ENCODE results near the gene ENKD1.

Gene ENKD1

GRCh38 chr16:67657017-67657608 is 9.4 kb downstream of the ENKD1 start:
- H3K36me3 ChIP-seq (ENCODE audit: insufficient read depth, low read length) = no peaks in the 10 kb centered on the region
- DNase-seq (ENCODE audit: low read depth, low spot score) = no peak
- no peak overlapping the region for H3K27ac ChIP-seq
- H3K9me3 ChIP-seq (ENCODE audit: low read depth, low read length) = no peaks in the 10 kb centered on the region
- TF ChIP-seq FOXP2 (optimal IDR thresholded peaks at IDR 0.05; ENCODE audit: control extremely low read depth, extremely low read length, insufficient read depth) (no peak), EZH2 (IDR thresholded peaks at IDR 0.05) (no peak), POLR2AphosphoS5 (IDR thresholded peaks at IDR 0.05; ENCODE audit: borderline replicate concordance, low read depth, low read length) (no peak)
- H3K9ac ChIP-seq (ENCODE audit: insufficient read length) = no peak overlapping the region
- no peak overlapping the region for H3K4me3 ChIP-seq

GRCh38 chr16:67656344-67657016 is 10.1 kb downstream of the ENKD1 start:
- no peak for DNase-seq (ENCODE audit: low read depth, low spot score)
- no peak overlapping the region for H3K9ac ChIP-seq (ENCODE audit: insufficient read length)
- H3K9me3 ChIP-seq (ENCODE audit: low read depth, low read length) = no peaks in the 10 kb centered on the region
- H3K4me3 ChIP-seq = no peak overlapping the region
- no peak overlapping the region for H3K27ac ChIP-seq
- TF ChIP-seq POLR2AphosphoS5 (IDR thresholded peaks at IDR 0.05; ENCODE audit: borderline replicate concordance, low read depth, low read length) = no peak
- no peak for TF ChIP-seq FOXP2 (optimal IDR thresholded peaks at IDR 0.05; ENCODE audit: control extremely low read depth, extremely low read length, insufficient read depth)
- no peak for TF ChIP-seq EZH2 (IDR thresholded peaks at IDR 0.05)
- H3K36me3 ChIP-seq (ENCODE audit: insufficient read depth, low read length) = no peaks in the 10 kb centered on the region

GRCh38 chr16:67655363-67655762 is 11.2 kb downstream of the ENKD1 start:
- DNase-seq (ENCODE audit: low read depth, low spot score) = no peak
- no peaks in the 10 kb centered on the region for H3K9me3 ChIP-seq (ENCODE audit: low read depth, low read length)
- H3K9ac ChIP-seq (ENCODE audit: insufficient read length) = no peak overlapping the region
- no peak overlapping the region for H3K4me3 ChIP-seq
- H3K36me3 ChIP-seq (ENCODE audit: insufficient read depth, low read length) = no peaks in the 10 kb centered on the region
- H3K27ac ChIP-seq = no peak overlapping the region
- no peak for TF ChIP-seq FOXP2 (optimal IDR thresholded peaks at IDR 0.05; ENCODE audit: control extremely low read depth, extremely low read length, insufficient read depth)
- no peak for TF ChIP-seq EZH2 (IDR thresholded peaks at IDR 0.05)
- TF ChIP-seq POLR2AphosphoS5 (IDR thresholded peaks at IDR 0.05; ENCODE audit: borderline replicate concordance, low read depth, low read length) = no peak

- no peak for DNase-seq (ENCODE audit: low read depth, low spot score)
- H3K9me3 ChIP-seq (ENCODE audit: low read depth, low read length) = no peaks in the 10 kb centered on the region
- TF ChIP-seq EZH2 (IDR thresholded peaks at IDR 0.05) (no peak), POLR2AphosphoS5 (IDR thresholded peaks at IDR 0.05; ENCODE audit: borderline replicate concordance, low read depth, low read length) (no peak), FOXP2 (optimal IDR thresholded peaks at IDR 0.05; ENCODE audit: control extremely low read depth, extremely low read length, insufficient read depth) (no peak)
- no peak overlapping the region for H3K27ac ChIP-seq
- no peak overlapping the region for H3K9ac ChIP-seq (ENCODE audit: insufficient read length)
- no peaks in the 10 kb centered on the region for H3K36me3 ChIP-seq (ENCODE audit: insufficient read depth, low read length)
- H3K4me3 ChIP-seq = no peak overlapping the region
Observed at GRCh38 chr16:67654403-67654911, 12.1 kb downstream of the ENKD1 start.

- DNase-seq (ENCODE audit: low read depth, low spot score) = no peak
- no peak overlapping the region for H3K27ac ChIP-seq
- no peak overlapping the region for H3K9ac ChIP-seq (ENCODE audit: insufficient read length)
- no peak overlapping the region for H3K4me3 ChIP-seq
- no peaks in the 10 kb centered on the region for H3K9me3 ChIP-seq (ENCODE audit: low read depth, low read length)
- H3K36me3 ChIP-seq (ENCODE audit: insufficient read depth, low read length) = no peaks in the 10 kb centered on the region
- TF ChIP-seq POLR2AphosphoS5 (IDR thresholded peaks at IDR 0.05; ENCODE audit: borderline replicate concordance, low read depth, low read length) (no peak), EZH2 (IDR thresholded peaks at IDR 0.05) (no peak), FOXP2 (optimal IDR thresholded peaks at IDR 0.05; ENCODE audit: control extremely low read depth, extremely low read length, insufficient read depth) (no peak)
Observed at GRCh38 chr16:67653789-67654402, 12.7 kb downstream of the ENKD1 start.

GRCh38 chr16:67653128-67653788 is 13.3 kb downstream of the ENKD1 start:
- Histone ChIP-seq H3K9ac (ENCODE audit: insufficient read length) (no peak overlapping the region), H3K36me3 (ENCODE audit: insufficient read depth, low read length) (no peaks in the 10 kb centered on the region), H3K9me3 (ENCODE audit: low read depth, low read length) (no peaks in the 10 kb centered on the region), H3K4me3 (peak overlapping the region; percentile 67), H3K27ac (no peak overlapping the region)
- no peak for DNase-seq (ENCODE audit: low read depth, low spot score)
- TF ChIP-seq POLR2AphosphoS5 (IDR thresholded peaks at IDR 0.05; ENCODE audit: borderline replicate concordance, low read depth, low read length) = no peak
- TF ChIP-seq FOXP2 (optimal IDR thresholded peaks at IDR 0.05; ENCODE audit: control extremely low read depth, extremely low read length, insufficient read depth) = no peak
- no peak for TF ChIP-seq EZH2 (IDR thresholded peaks at IDR 0.05)

- no peak overlapping the region for H3K27ac ChIP-seq
- no peaks in the 10 kb centered on the region for H3K36me3 ChIP-seq (ENCODE audit: insufficient read depth, low read length)
- H3K9me3 ChIP-seq (ENCODE audit: low read depth, low read length) = no peaks in the 10 kb centered on the region
- no peak overlapping the region for H3K9ac ChIP-seq (ENCODE audit: insufficient read length)
- H3K4me3 ChIP-seq = peak overlapping the region; percentile 67
- TF ChIP-seq EZH2 (IDR thresholded peaks at IDR 0.05) (no peak), POLR2AphosphoS5 (IDR thresholded peaks at IDR 0.05; ENCODE audit: borderline replicate concordance, low read depth, low read length) (no peak), FOXP2 (optimal IDR thresholded peaks at IDR 0.05; ENCODE audit: control extremely low read depth, extremely low read length, insufficient read depth) (no peak)
- DNase-seq (ENCODE audit: low read depth, low spot score) = no peak
Observed at GRCh38 chr16:67652578-67653127, 13.9 kb downstream of the ENKD1 start.

GRCh38 chr16:67651847-67652246 is 14.7 kb downstream of the ENKD1 start:
- Histone ChIP-seq H3K9me3 (ENCODE audit: low read depth, low read length) (no peaks in the 10 kb centered on the region), H3K9ac (ENCODE audit: insufficient read length) (no peak overlapping the region), H3K27ac (no peak overlapping the region), H3K36me3 (ENCODE audit: insufficient read depth, low read length) (no peaks in the 10 kb centered on the region), H3K4me3 (no peak overlapping the region)
- no peak for DNase-seq (ENCODE audit: low read depth, low spot score)
- no peak for TF ChIP-seq EZH2 (IDR thresholded peaks at IDR 0.05)
- TF ChIP-seq POLR2AphosphoS5 (IDR thresholded peaks at IDR 0.05; ENCODE audit: borderline replicate concordance, low read depth, low read length) = no peak
- TF ChIP-seq FOXP2 (optimal IDR thresholded peaks at IDR 0.05; ENCODE audit: control extremely low read depth, extremely low read length, insufficient read depth) = no peak

All from SK-N-MC (cell line).